Inflammatory macrophage treated with lipopolysaccharide for 1 hour (primary cell): ENCODE data around the gene NEU3.
"Not testable (repeated sequence)": the region's sequence is repeated elsewhere in the genome, so short reads cannot be mapped to it uniquely, and the experiment has no call there.

Experiments
- DNase-seq, 2 donors: peaks; one replicate each; pipeline ENCODE4 v3.0.0-alpha.2; 2020 to 2022

NEU3 gene

GRCh38 chr11:75031224-75031753, 42.6 kb downstream of the NEU3 start:
- peak; percentile 56 to 79 for DNase-seq

GRCh38 chr11:75031771-75032549, 43.2 kb downstream of the NEU3 start:
- DNase-seq: peak; percentile 43 to 78

GRCh38 chr11:75032550-75032935, 43.8 kb downstream of the NEU3 start:
- no peak for DNase-seq

- no peak for DNase-seq
These were observed 45.2 kb downstream of the NEU3 start for GRCh38 chr11:75033916-75034315.

GRCh38 chr11:75035256-75035655, 46.5 kb downstream of the NEU3 start:
- DNase-seq: no peak

- no peak for DNase-seq
These were observed 47.3 kb downstream of the NEU3 start for GRCh38 chr11:75035911-75036565.

GRCh38 chr11:75040167-75040770, 51.5 kb downstream of the NEU3 start:
- DNase-seq: no peak

GRCh38 chr11:75041263-75041662, 52.5 kb downstream of the NEU3 start:
- DNase-seq: no peak

GRCh38 chr11:75041821-75042220, 53.1 kb downstream of the NEU3 start:
- DNase-seq: not testable (repeated sequence)

GRCh38 chr11:75044381-75045170, 55.8 kb downstream of the NEU3 start:
- DNase-seq: not testable (repeated sequence)

GRCh38 chr11:75046668-75047067, 57.9 kb downstream of the NEU3 start:
- DNase-seq: not testable (repeated sequence)

- DNase-seq: no peak
These were observed 58.5 kb downstream of the NEU3 start for GRCh38 chr11:75047191-75047590.

GRCh38 chr11:75049501-75050266, 61.0 kb downstream of the NEU3 start:
- DNase-seq: not testable (repeated sequence)

- no peak for DNase-seq
These were observed 61.8 kb downstream of the NEU3 start for GRCh38 chr11:75050516-75050915.

GRCh38 chr11:75051043-75051442, 62.3 kb downstream of the NEU3 start:
- no peak for DNase-seq

GRCh38 chr11:75052457-75052856, 63.7 kb downstream of the NEU3 start:
- DNase-seq: no peak

- DNase-seq: peak; percentile 14 to 19
These were observed 66.8 kb downstream of the NEU3 start for GRCh38 chr11:75055511-75055910.

- DNase-seq: peak; percentile 33 to 34
These were observed 68.1 kb downstream of the NEU3 start for GRCh38 chr11:75056814-75057213.

- no peak for DNase-seq
These were observed 70.6 kb downstream of the NEU3 start for GRCh38 chr11:75059299-75059698.

- no peak for DNase-seq
These were observed 75.1 kb downstream of the NEU3 start for GRCh38 chr11:75063741-75064314.

- no peak for DNase-seq
These were observed 77.3 kb downstream of the NEU3 start for GRCh38 chr11:75066061-75066460.
